ENCODE results near the gene EPG5.

Gene EPG5

GRCh38 chr18:45880876-45881558, 86.1 kb downstream of the EPG5 start:
- no peak overlapping the region for H3K4me3 ChIP-seq (ENCODE audit: low read length)
- H3K4me1 ChIP-seq (ENCODE audit: control insufficient read depth, insufficient read depth, low read length), result peaks cover 4% of the 10 kb centered on the region
- no peak overlapping the region for H3K9ac ChIP-seq (ENCODE audit: low read depth, low read length)
- peaks cover 78% of the 10 kb centered on the region for H3K36me3 ChIP-seq (ENCODE audit: insufficient read depth, low read length)
- H3K9me3 ChIP-seq (replicated peaks; ENCODE audit: low read length), result no peaks in the 10 kb centered on the region
- no peak overlapping the region for H3K4me2 ChIP-seq (ENCODE audit: low read length)
- no peaks in the 10 kb centered on the region for H3K27me3 ChIP-seq (ENCODE audit: control insufficient read depth, insufficient read depth, low read length)

DNA sequence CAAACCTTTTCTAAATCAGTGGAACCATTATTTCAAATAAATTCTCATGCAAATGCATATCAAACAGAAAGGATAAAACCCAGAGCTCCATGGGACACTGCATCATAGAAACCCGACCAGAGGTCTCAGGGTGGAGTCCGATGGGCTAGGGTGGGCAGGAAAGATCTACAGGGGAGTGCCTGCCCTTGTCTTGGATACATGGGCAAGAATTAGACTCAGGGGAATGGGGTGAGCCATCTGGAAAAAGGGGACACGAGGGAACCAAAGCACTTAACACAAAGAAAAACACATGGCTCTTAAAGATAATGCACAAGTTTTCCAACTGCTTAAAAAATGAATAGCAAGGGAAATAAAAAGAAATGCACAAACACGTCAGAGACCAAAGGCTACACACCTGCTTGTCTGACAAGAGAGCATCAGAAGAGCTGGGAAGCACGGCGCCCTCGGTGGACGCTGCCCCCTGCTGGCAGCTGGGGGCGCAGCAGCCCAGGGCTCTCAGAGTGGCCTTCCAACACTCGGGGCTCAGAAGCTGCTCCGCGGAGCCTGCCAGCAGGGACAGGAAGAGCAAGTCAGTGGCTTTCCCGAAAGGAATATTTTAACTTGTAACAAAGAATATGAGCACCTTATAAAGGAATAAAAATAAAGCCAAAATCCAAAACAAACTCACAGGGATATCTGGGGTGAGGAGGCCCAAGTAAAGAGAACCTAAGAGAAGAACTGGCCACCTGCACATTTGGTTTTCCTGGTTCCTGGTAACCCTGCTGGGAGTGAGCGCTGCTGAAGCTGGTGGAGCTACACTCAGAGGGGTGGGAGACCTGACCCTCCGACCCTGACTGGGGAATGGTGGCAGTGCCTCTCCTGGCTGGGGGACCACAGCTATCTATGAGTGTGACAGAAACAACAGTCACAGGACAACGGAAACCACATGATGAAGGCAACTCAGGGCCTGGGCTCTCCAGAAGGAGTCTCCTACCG, 87.2 kb downstream of the EPG5 start:
- H3K9ac ChIP-seq (ENCODE audit: low read depth, low read length), result no peak overlapping the region
- no peak overlapping the region for H3K4me3 ChIP-seq (ENCODE audit: low read length)
- no peak overlapping the region for H3K4me2 ChIP-seq (ENCODE audit: low read length)
- H3K4me1 ChIP-seq (ENCODE audit: control insufficient read depth, insufficient read depth, low read length), result peaks cover 5% of the 10 kb centered on the region
- no peaks in the 10 kb centered on the region for H3K9me3 ChIP-seq (replicated peaks; ENCODE audit: low read length)
- peaks cover 80% of the 10 kb centered on the region for H3K36me3 ChIP-seq (ENCODE audit: insufficient read depth, low read length)
- H3K27me3 ChIP-seq (ENCODE audit: control insufficient read depth, insufficient read depth, low read length), result no peaks in the 10 kb centered on the region

GRCh38 chr18:45877403-45877802, 89.7 kb downstream of the EPG5 start:
- Histone ChIP-seq H3K4me2 (ENCODE audit: low read length) (no peak overlapping the region), H3K9me3 (replicated peaks; ENCODE audit: low read length) (no peaks in the 10 kb centered on the region), H3K9ac (ENCODE audit: low read depth, low read length) (no peak overlapping the region), H3K27me3 (ENCODE audit: control insufficient read depth, insufficient read depth, low read length) (no peaks in the 10 kb centered on the region), H3K4me1 (ENCODE audit: control insufficient read depth, insufficient read depth, low read length) (peaks cover 5% of the 10 kb centered on the region), H3K4me3 (ENCODE audit: low read length) (no peak overlapping the region), H3K36me3 (ENCODE audit: insufficient read depth, low read length) (peaks cover 83% of the 10 kb centered on the region)

DNA sequence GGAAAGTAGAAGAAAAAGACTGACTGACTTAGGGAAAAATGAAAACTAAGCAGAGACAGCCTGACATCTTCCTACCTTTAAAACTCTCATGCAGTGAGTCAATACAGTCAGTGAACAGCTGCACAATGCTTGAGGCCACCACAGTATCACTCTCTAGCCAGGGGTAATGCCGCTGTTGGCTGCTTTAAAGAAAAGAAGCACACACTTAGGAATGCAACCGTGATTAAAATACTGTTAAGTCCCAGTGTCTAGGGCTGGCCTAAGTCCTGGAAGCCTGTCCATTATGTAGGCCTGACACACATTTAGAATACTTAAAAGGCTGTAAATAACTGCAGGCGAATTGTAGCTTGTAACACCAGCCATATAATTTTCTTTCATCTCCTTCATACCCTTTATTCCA, 91.0 kb downstream of the EPG5 start:
- peaks cover 5% of the 10 kb centered on the region for H3K4me1 ChIP-seq (ENCODE audit: control insufficient read depth, insufficient read depth, low read length)
- no peak overlapping the region for H3K4me3 ChIP-seq (ENCODE audit: low read length)
- no peak overlapping the region for H3K4me2 ChIP-seq (ENCODE audit: low read length)
- H3K36me3 ChIP-seq (ENCODE audit: insufficient read depth, low read length), result peaks cover 74% of the 10 kb centered on the region
- H3K27me3 ChIP-seq (ENCODE audit: control insufficient read depth, insufficient read depth, low read length), result no peaks in the 10 kb centered on the region
- H3K9ac ChIP-seq (ENCODE audit: low read depth, low read length), result no peak overlapping the region
- H3K9me3 ChIP-seq (replicated peaks; ENCODE audit: low read length), result no peaks in the 10 kb centered on the region

- no peaks in the 10 kb centered on the region for H3K9me3 ChIP-seq (replicated peaks; ENCODE audit: low read length)
- peaks cover 80% of the 10 kb centered on the region for H3K36me3 ChIP-seq (ENCODE audit: insufficient read depth, low read length)
- H3K4me3 ChIP-seq (ENCODE audit: low read length), result no peak overlapping the region
- no peak overlapping the region for H3K4me2 ChIP-seq (ENCODE audit: low read length)
- peaks cover 5% of the 10 kb centered on the region for H3K4me1 ChIP-seq (ENCODE audit: control insufficient read depth, insufficient read depth, low read length)
- H3K27me3 ChIP-seq (ENCODE audit: control insufficient read depth, insufficient read depth, low read length), result no peaks in the 10 kb centered on the region
- H3K9ac ChIP-seq (ENCODE audit: low read depth, low read length), result no peak overlapping the region
Observed at GRCh38 chr18:45874491-45875184, 92.5 kb downstream of the EPG5 start.

GRCh38 chr18:45871431-45872084, 95.6 kb downstream of the EPG5 start:
- H3K27me3 ChIP-seq (ENCODE audit: control insufficient read depth, insufficient read depth, low read length), result no peaks in the 10 kb centered on the region
- no peak overlapping the region for H3K9ac ChIP-seq (ENCODE audit: low read depth, low read length)
- no peak overlapping the region for H3K4me3 ChIP-seq (ENCODE audit: low read length)
- H3K4me2 ChIP-seq (ENCODE audit: low read length), result no peak overlapping the region
- H3K36me3 ChIP-seq (ENCODE audit: insufficient read depth, low read length), result peaks cover 77% of the 10 kb centered on the region
- peaks cover 5% of the 10 kb centered on the region for H3K4me1 ChIP-seq (ENCODE audit: control insufficient read depth, insufficient read depth, low read length)
- no peaks in the 10 kb centered on the region for H3K9me3 ChIP-seq (replicated peaks; ENCODE audit: low read length)

- Histone ChIP-seq H3K27me3 (ENCODE audit: control insufficient read depth, insufficient read depth, low read length) (no peaks in the 10 kb centered on the region), H3K4me2 (ENCODE audit: low read length) (no peak overlapping the region), H3K4me1 (ENCODE audit: control insufficient read depth, insufficient read depth, low read length) (no peaks in the 10 kb centered on the region), H3K9ac (ENCODE audit: low read depth, low read length) (no peak overlapping the region), H3K36me3 (ENCODE audit: insufficient read depth, low read length) (peaks cover 77% of the 10 kb centered on the region), H3K9me3 (replicated peaks; ENCODE audit: low read length) (no peaks in the 10 kb centered on the region), H3K4me3 (ENCODE audit: low read length) (no peak overlapping the region)
Observed at GRCh38 chr18:45870419-45870818, 96.7 kb downstream of the EPG5 start.

DNA sequence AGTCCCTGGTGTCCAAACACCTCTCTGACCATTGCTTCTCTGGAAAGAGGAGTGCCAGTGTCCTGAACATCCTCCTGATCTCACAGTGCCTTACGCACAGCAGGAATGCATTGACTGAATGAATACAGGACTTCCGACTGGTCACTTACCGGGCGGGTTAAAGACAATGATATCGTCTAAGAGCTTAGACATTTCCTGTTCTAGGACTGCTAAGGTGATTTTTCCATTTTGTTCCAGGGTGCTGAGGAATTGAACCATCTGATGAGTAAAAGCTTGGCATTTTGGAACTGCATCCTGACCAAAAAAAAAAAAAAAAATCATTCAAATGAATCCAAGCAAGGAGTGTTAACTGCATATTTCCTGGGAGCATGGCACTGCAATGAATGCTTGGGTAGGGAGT, 101.7 kb downstream of the EPG5 start:
- peaks cover 90% of the 10 kb centered on the region for H3K36me3 ChIP-seq (ENCODE audit: insufficient read depth, low read length)

DNA sequence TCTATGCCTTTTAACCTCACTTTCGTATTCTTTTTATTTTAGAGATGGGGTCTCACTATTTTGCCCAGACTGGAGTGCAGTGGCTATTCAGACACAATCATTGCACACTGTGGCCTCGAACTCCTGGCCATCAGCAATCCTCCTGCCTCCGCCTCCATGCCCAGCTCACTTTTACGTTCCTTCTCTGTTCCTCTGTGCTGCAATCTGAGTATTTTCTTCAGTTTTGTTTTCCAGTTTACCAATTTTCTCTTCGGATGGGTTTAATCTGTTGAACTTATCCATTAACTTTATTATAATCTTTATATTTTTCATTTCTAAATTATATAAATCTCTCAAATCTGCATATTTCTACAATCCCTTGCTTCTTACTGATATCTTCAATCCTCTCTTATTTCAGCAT, 103.0 kb downstream of the EPG5 start:
- Histone ChIP-seq H3K4me3 (ENCODE audit: low read length) (no peak overlapping the region), H3K36me3 (ENCODE audit: insufficient read depth, low read length) (peaks cover 90% of the 10 kb centered on the region), H3K4me2 (ENCODE audit: low read length) (no peak overlapping the region), H3K27me3 (ENCODE audit: control insufficient read depth, insufficient read depth, low read length) (no peaks in the 10 kb centered on the region), H3K9me3 (replicated peaks; ENCODE audit: low read length) (no peaks in the 10 kb centered on the region), H3K9ac (ENCODE audit: low read depth, low read length) (no peak overlapping the region), H3K4me1 (ENCODE audit: control insufficient read depth, insufficient read depth, low read length) (peaks cover 10% of the 10 kb centered on the region)

More for the DNA sequence above, 101.7 kb downstream of the EPG5 start:
- H3K4me3 ChIP-seq (ENCODE audit: low read length), result no peak overlapping the region
- H3K4me1 ChIP-seq (ENCODE audit: control insufficient read depth, insufficient read depth, low read length), result peaks cover 10% of the 10 kb centered on the region
- H3K4me2 ChIP-seq (ENCODE audit: low read length), result no peak overlapping the region
- H3K27me3 ChIP-seq (ENCODE audit: control insufficient read depth, insufficient read depth, low read length), result no peaks in the 10 kb centered on the region
- no peak overlapping the region for H3K9ac ChIP-seq (ENCODE audit: low read depth, low read length)
- no peaks in the 10 kb centered on the region for H3K9me3 ChIP-seq (replicated peaks; ENCODE audit: low read length)

DNA sequence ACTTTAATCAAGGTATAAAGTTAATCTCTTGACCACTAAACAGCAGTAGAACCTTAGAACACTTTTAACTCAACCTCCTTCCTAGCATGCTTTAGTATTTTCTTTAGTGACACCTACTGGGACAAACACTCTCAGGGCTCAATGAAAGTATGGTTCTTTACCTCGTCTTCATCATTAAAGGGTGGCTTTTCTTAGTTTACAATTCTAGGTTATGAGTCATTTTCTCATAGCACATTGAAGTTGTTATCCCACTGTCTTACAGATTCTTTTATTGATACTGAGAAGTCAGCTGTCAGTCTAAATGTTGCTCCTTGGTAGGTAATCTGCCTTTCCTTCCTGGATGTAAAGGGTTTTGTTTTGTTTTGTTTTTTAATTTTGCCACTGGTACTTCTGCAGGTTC, 103.7 kb downstream of the EPG5 start:
- no peaks in the 10 kb centered on the region for H3K9me3 ChIP-seq (replicated peaks; ENCODE audit: low read length)
- H3K27me3 ChIP-seq (ENCODE audit: control insufficient read depth, insufficient read depth, low read length), result no peaks in the 10 kb centered on the region
- no peak overlapping the region for H3K9ac ChIP-seq (ENCODE audit: low read depth, low read length)
- H3K4me3 ChIP-seq (ENCODE audit: low read length), result no peak overlapping the region
- H3K4me1 ChIP-seq (ENCODE audit: control insufficient read depth, insufficient read depth, low read length), result peaks cover 10% of the 10 kb centered on the region
- no peak overlapping the region for H3K4me2 ChIP-seq (ENCODE audit: low read length)
- peaks cover 95% of the 10 kb centered on the region for H3K36me3 ChIP-seq (ENCODE audit: insufficient read depth, low read length)

- Histone ChIP-seq H3K27me3 (ENCODE audit: control insufficient read depth, insufficient read depth, low read length) (no peaks in the 10 kb centered on the region), H3K36me3 (ENCODE audit: insufficient read depth, low read length) (peaks cover 97% of the 10 kb centered on the region), H3K4me2 (ENCODE audit: low read length) (no peak overlapping the region), H3K9ac (ENCODE audit: low read depth, low read length) (no peak overlapping the region), H3K9me3 (replicated peaks; ENCODE audit: low read length) (no peaks in the 10 kb centered on the region), H3K4me1 (ENCODE audit: control insufficient read depth, insufficient read depth, low read length) (peaks cover 10% of the 10 kb centered on the region), H3K4me3 (ENCODE audit: low read length) (no peak overlapping the region)
Observed at GRCh38 chr18:45861926-45862325, 105.2 kb downstream of the EPG5 start.

Measured in skeletal muscle satellite cell (primary cell).